DND-41 (cell line): ENCODE data around the gene NFKBIE.
"Not testable (repeated sequence)": the region's sequence is repeated elsewhere in the genome, so short reads cannot be mapped to it uniquely, and the experiment has no call there.

Experiments
- ATAC-seq: fragments of 200-7000 bp; cut with Tn5 transposase; 3 replicates; pipeline ENCODE4 v1.9.1; 2021; ENCODE audit warnings: low read depth; ENCODE audit not compliant: insufficient read depth
- DNase-seq: peaks from one replicate; pipeline ENCODE4 v3.0.0-alpha.2; 2020
- H2AFZ ChIP-seq: 2 replicates; pipeline ENCODE4 v1.6.0; 2012; ENCODE audit warnings: low read depth, low read length
- H3K27ac ChIP-seq: 2 replicates; pipeline ENCODE4 v1.5.1; 2012; ENCODE audit warnings: low read length, inconsistent platforms
- H3K27me3 ChIP-seq: fragments of 200-600 bp; sonication (generic); 2 replicates; pipeline ENCODE4 v1.6.0; 2012; ENCODE audit warnings: low read length, mild to moderate bottlenecking, inconsistent platforms; ENCODE audit not compliant: insufficient read depth, poor library complexity
- H3K36me3 ChIP-seq: 2 replicates; pipeline ENCODE4 v1.5.1; 2012; ENCODE audit warnings: low read length, inconsistent platforms; ENCODE audit not compliant: insufficient read depth
- H3K4me1 ChIP-seq: 2 replicates; pipeline ENCODE4 v1.5.1; 2012; ENCODE audit warnings: mild to moderate bottlenecking, low read length; ENCODE audit not compliant: insufficient read depth
- H3K4me2 ChIP-seq: 2 replicates; pipeline ENCODE4 v1.6.0; 2012; ENCODE audit warnings: mild to moderate bottlenecking, moderate library complexity, low read length, inconsistent platforms; ENCODE audit not compliant: insufficient read depth
- H3K4me3 ChIP-seq, 2 experiments: fragments of 200-600 bp in 1 of 2; shearing (Covaris generic) in 1 of 2; 2 replicates each; pipeline ENCODE4 v1.5.1; 2012 to 2016; ENCODE audit warnings: inconsistent platforms in 2 of 2, low read length in 2 of 2, mild to moderate bottlenecking in 2 of 2, low read depth in 1 of 2, moderate library complexity in 1 of 2
- H3K79me2 ChIP-seq: 2 replicates; pipeline ENCODE4 v1.6.0; 2012; ENCODE audit warnings: low read length, inconsistent platforms; ENCODE audit not compliant: insufficient read depth
- H3K9ac ChIP-seq: 2 replicates; pipeline ENCODE4 v1.6.0; 2012; ENCODE audit warnings: low read depth, mild to moderate bottlenecking, inconsistent platforms, low read length, moderate library complexity
- H3K9me3 ChIP-seq: 2 replicates; pipeline ENCODE4 v1.5.1; 2012; ENCODE audit warnings: low read length, moderate library complexity, mild to moderate bottlenecking, inconsistent platforms; ENCODE audit not compliant: insufficient read depth, severe bottlenecking
- H4K20me1 ChIP-seq: 2 replicates; pipeline ENCODE4 v1.6.0; 2012; ENCODE audit warnings: low read length; ENCODE audit not compliant: insufficient read depth
- CTCF ChIP-seq: IDR thresholded peaks from 2 replicates; pipeline ENCODE4 v1.5.1; 2012; ENCODE audit warnings: borderline replicate concordance, low read length, moderate library complexity, mild to moderate bottlenecking; ENCODE audit not compliant: poor library complexity, severe bottlenecking; ENCODE audit errors: extremely low read depth
- EZH2 ChIP-seq: IDR thresholded peaks from 3 replicates; pipeline ENCODE4 v1.6.1; 2012; ENCODE audit warnings: borderline replicate concordance, low read depth, mild to moderate bottlenecking, moderate library complexity, low read length, inconsistent platforms; ENCODE audit not compliant: severe bottlenecking

The NFKBIE gene

GRCh38 chr6:44234101-44235025 is 31.0 kb downstream of the NFKBIE start:
- peaks cover 50% of the 10 kb centered on the region for H3K36me3 ChIP-seq
- no peak overlapping the region for H3K4me2 ChIP-seq
- no peak overlapping the region for H3K27ac ChIP-seq
- DNase-seq (no peak), ATAC-seq (no peak)
- no peaks in the 10 kb centered on the region for H3K27me3 ChIP-seq
- no peak overlapping the region for H2AFZ ChIP-seq
- no peak for TF ChIP-seq EZH2
- TF ChIP-seq CTCF, result peak; percentile 69
- H3K9ac ChIP-seq, result no peak overlapping the region
- no peaks in the 10 kb centered on the region for H3K9me3 ChIP-seq
- H4K20me1 ChIP-seq, result no peaks in the 10 kb centered on the region; the same call in 1 of the 2 replicates
- H3K4me1 ChIP-seq, result peaks cover 16% of the 10 kb centered on the region
- no peak overlapping the region for H3K4me3 ChIP-seq
- H3K79me2 ChIP-seq, result no peaks in the 10 kb centered on the region

- Histone ChIP-seq H3K27me3 (no peaks in the 10 kb centered on the region), H3K79me2 (no peaks in the 10 kb centered on the region), H2AFZ (no peak overlapping the region), H3K9me3 (no peaks in the 10 kb centered on the region), H3K9ac (no peak overlapping the region), H3K4me3 (no peak overlapping the region), H3K4me1 (peaks cover 16% of the 10 kb centered on the region), H3K36me3 (peaks cover 56% of the 10 kb centered on the region), H3K27ac (no peak overlapping the region), H4K20me1 (no peaks in the 10 kb centered on the region; the same call in 1 of the 2 replicates), H3K4me2 (no peak overlapping the region)
- ATAC-seq (no peak), DNase-seq (no peak)
- no peak for TF ChIP-seq EZH2
- no peak for TF ChIP-seq CTCF
These were observed 31.7 kb downstream of the NFKBIE start for GRCh38 chr6:44233567-44234100.

GRCh38 chr6:44232676-44233566 is 32.4 kb downstream of the NFKBIE start:
- Histone ChIP-seq H3K27ac (no peak overlapping the region), H3K9ac (no peak overlapping the region), H3K79me2 (no peaks in the 10 kb centered on the region), H3K4me2 (no peak overlapping the region), H3K9me3 (no peaks in the 10 kb centered on the region), H3K27me3 (no peaks in the 10 kb centered on the region), H3K4me1 (peaks cover 10% of the 10 kb centered on the region), H3K36me3 (peaks cover 63% of the 10 kb centered on the region), H2AFZ (no peak overlapping the region), H3K4me3 (no peak overlapping the region), H4K20me1 (peaks cover 2% of the 10 kb centered on the region; the same call in 1 of the 2 replicates)
- DNase-seq (no peak), ATAC-seq (no peak)
- TF ChIP-seq EZH2 (no peak), CTCF (no peak)

- peaks cover 63% of the 10 kb centered on the region for H3K36me3 ChIP-seq
- H3K4me3 ChIP-seq, H2AFZ ChIP-seq, ATAC-seq, H3K4me2 ChIP-seq, H3K9ac ChIP-seq, DNase-seq, H3K27ac ChIP-seq, H3K4me1 ChIP-seq, H3K9me3 ChIP-seq, H3K79me2 ChIP-seq, H3K27me3 ChIP-seq: not testable (repeated sequence)
- peaks cover 15% of the 10 kb centered on the region; the same call in 1 of the 2 replicates for H4K20me1 ChIP-seq
These were observed 33.9 kb downstream of the NFKBIE start for GRCh38 chr6:44231426-44231825.
